ENCODE measurements around the gene RFX3.

DNA sequence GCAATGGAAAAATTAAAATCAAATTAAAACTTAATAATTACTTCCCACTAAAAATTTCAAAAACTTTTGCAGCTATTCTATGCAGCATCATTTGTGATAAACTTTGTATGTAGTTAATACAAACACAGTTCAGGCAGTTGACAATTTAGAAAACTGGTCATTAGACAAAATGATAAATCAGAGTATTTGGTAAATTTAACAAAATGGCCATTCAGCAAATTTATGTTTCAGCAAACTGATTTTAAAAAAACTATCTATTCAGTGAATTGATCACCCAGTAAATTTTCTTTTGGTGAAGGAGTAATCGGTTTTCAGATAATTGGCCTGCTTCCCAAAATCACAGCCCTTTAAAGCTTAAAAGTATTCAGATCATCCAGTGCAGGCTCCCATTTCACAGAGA, 116.3 kb downstream of the RFX3 start:
- TF ChIP-seq, protein P1, sequence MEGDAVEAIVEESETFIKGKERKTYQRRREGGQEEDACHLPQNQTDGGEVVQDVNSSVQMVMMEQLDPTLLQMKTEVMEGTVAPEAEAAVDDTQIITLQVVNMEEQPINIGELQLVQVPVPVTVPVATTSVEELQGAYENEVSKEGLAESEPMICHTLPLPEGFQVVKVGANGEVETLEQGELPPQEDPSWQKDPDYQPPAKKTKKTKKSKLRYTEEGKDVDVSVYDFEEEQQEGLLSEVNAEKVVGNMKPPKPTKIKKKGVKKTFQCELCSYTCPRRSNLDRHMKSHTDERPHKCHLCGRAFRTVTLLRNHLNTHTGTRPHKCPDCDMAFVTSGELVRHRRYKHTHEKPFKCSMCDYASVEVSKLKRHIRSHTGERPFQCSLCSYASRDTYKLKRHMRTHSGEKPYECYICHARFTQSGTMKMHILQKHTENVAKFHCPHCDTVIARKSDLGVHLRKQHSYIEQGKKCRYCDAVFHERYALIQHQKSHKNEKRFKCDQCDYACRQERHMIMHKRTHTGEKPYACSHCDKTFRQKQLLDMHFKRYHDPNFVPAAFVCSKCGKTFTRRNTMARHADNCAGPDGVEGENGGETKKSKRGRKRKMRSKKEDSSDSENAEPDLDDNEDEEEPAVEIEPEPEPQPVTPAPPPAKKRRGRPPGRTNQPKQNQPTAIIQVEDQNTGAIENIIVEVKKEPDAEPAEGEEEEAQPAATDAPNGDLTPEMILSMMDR (IDR thresholded peaks at IDR 0.05): no peak
- TF ChIP-seq POLR2AphosphoS5 (IDR thresholded peaks at IDR 0.05; ENCODE audit: insufficient read depth in 1 of 2, low read depth in 1 of 2) (no peak), POLR2A (IDR thresholded peaks at IDR 0.05) (no peak)
